Measurements from ENCODE around the gene PLEKHB2.
A peak's percentile ranks its signal among the peaks of the same experiment; 100 is the strongest.
"Not testable (repeated sequence)": the region's sequence is repeated elsewhere in the genome, so short reads cannot be mapped to it uniquely, and the experiment has no call there.

The PLEKHB2 gene

GRCh38 chr2:131093696-131094462, 11.3 kb upstream of the PLEKHB2 start:
- no peak for DNase-seq (ENCODE audit: low read depth)

GRCh38 chr2:131094463-131095281, 10.5 kb upstream of the PLEKHB2 start:
- no peak for DNase-seq (ENCODE audit: low read depth)

DNA sequence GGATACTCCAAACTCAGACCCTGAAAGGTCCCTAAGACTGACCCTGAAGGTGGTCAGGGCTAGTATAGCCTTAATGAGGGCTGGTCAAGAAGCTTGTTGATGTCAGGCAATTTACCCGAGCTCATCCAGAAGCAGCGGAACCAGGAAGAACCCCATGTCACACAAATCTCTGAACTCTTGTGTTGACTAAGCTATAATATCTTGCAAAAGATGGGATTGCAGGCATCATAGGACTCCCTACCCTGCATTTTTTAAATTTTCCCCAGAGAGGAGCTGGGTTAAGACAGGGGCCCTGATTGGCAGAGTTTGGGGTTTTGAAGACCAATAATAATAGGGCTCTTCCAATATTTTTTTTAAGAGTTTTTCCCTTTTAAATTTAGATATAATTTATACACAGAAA, 2.0 kb upstream of the PLEKHB2 start:
- DNase-seq (ENCODE audit: low read depth): no peak

DNA sequence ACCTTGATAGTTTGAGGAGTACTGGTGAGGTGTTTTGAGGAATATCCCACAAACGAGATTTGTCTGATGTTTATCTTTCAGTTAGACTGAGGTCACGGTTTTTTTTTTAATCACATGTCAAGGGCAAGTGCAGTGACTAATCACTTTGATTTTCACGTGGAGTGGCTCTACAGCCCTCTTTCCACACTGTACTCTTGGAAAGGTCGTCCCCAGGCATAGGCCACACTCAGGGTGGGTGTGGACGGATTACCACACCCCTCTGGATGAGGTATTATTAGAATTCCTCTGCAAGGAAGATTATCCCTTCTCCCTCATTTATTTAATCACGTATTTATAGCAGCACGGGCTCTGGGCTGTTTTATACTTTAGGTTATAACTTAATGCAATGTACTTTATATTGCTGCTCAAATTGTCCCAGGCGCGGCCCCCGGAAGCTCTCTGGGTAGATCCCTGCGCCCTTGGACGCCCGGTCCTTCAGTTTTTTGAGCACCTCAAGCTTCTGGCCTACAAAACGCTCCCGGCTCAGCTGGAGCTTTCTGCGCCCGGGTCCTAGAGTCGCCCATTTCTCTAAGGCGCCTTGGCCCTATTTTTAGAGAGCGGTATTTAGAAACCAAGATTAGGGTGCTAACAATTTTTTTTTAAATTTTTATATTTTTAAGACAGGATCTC, 515 bp upstream of the PLEKHB2 start:
- DNase-seq (ENCODE audit: low read depth): peak; percentile 44

GRCh38 chr2:131105950-131106801, 1.0 kb downstream of the PLEKHB2 start:
- DNase-seq (ENCODE audit: low read depth): no peak

DNA sequence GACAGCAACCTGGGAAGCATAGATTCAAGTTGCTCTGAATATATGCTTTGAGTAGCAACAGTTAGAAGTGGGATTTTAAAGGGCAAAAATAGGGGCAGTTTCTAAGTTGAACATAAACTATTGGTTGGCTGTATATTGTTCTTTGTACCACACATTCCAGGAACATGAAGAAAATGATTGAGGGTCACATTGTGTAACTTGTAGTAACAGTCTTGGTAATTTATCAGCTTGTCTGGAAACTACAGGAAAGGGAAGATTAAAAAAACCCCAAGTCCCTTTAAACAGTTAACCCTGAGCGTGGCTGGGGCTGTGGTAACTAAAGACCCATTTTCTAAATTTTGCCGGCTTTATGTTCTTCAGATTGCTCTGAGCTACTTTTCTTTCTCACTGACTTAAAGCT, 7.4 kb downstream of the PLEKHB2 start:
- DNase-seq (ENCODE audit: low read depth): no peak

DNA sequence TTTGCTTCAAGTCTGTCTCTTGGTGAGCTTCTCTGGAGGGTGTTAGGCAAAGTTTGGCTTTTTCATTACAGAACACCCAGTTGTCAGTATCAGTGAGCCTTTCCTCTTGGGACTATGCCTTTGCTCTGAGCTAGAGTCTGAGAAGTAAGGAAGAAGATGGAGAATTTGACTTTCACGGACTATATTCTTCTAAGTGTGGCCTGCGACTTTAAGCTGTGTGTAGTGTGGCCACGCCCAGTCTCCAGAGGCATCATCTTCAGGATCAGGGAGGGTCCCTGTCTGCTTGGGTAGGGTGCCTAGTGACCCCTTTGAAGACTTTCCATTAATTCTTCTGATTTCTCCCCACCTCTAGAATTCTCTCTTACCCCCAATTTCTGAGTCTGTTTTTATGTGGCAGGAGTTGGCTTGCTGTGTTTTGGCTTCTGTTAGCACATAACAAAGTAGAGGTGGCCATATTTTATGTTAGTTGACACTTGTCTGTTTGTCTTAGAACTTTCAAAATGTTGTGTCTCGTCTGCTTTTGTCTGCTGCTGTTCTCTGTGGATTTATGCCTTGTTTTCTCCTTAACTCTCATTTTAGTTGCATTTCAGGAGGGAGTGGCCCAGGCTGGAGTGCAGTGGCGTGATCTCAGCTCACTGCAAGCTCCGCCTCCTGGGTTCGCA, 8.6 kb downstream of the PLEKHB2 start:
- DNase-seq (ENCODE audit: low read depth): no peak

DNA sequence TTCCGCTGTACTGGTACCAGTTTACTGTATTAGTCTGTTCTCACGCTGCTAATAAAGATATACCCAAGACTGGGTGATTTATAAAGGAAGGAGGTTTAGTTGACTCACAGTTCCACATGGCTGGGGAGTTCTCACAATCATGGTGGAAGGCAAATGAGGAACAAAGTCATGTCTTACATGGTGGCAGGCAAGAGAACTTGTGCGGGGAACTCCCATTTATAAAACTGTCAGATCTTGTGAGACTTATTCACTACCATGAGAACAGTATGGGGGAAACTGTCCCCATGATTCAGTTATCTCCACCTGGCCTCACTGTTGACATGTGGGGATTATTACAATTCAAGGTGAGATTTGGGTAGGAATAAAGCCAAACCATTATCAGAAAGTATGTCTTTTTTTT, 9.8 kb downstream of the PLEKHB2 start:
- not testable (repeated sequence) for DNase-seq (ENCODE audit: low read depth)

DNA sequence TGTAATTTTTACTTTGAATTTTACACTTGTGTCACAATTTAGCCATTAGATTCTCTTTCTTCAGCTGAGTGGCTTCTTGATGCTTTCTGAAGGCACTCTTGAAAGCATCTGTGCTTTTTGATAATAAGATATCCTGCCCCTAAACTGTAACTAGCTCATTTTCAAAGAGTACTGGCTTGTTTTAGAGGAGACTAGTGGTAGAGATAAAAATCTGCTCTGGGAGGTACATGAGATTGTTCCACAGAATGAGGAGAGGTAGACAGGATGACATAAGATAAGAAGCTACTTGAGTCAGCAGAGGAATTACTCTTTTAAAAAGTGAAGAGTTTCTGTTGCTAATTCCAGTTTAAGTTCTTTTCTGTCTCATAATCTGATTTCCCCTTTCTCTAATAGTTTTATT, 10.6 kb downstream of the PLEKHB2 start:
- no peak for DNase-seq (ENCODE audit: low read depth)

DNA sequence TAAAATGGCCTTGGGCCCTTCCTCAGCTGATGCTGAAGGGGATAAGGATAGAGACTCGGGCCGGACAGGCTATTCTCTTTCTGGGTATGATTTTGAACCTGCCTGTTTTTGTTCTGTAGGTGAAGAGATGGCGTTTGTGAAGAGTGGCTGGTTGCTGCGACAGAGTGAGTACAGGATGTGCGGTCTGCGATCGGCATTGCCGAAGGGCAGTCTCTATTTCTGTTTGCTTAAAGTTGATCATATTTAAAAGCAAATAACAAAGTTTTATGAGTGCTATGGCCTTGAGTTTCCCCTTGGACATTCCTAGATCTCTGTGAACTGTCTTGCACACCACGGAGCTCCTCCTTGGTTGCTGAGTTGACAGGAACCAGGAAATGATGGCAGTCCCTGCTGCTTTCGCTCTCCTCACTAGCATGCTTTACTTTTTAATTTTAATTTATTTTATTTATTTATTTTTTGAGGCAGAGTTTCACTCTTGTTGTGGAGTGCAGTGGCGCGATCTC, 15.7 kb downstream of the PLEKHB2 start:
- DNase-seq (ENCODE audit: low read depth): no peak

GRCh38 chr2:131121464-131121863, 16.3 kb downstream of the PLEKHB2 start:
- no peak for DNase-seq (ENCODE audit: low read depth)

GRCh38 chr2:131122496-131122895, 17.4 kb downstream of the PLEKHB2 start:
- no peak for DNase-seq (ENCODE audit: low read depth)

GRCh38 chr2:131123192-131123591, 18.1 kb downstream of the PLEKHB2 start:
- DNase-seq (ENCODE audit: low read depth): no peak

- DNase-seq (ENCODE audit: low read depth): no peak
These were observed 20.1 kb downstream of the PLEKHB2 start for GRCh38 chr2:131125195-131125757.

- DNase-seq (ENCODE audit: low read depth): no peak
These were observed 21.3 kb downstream of the PLEKHB2 start for GRCh38 chr2:131126436-131126835.

- DNase-seq (ENCODE audit: low read depth): no peak
These were observed 21.9 kb downstream of the PLEKHB2 start for GRCh38 chr2:131127076-131127475.

DNA sequence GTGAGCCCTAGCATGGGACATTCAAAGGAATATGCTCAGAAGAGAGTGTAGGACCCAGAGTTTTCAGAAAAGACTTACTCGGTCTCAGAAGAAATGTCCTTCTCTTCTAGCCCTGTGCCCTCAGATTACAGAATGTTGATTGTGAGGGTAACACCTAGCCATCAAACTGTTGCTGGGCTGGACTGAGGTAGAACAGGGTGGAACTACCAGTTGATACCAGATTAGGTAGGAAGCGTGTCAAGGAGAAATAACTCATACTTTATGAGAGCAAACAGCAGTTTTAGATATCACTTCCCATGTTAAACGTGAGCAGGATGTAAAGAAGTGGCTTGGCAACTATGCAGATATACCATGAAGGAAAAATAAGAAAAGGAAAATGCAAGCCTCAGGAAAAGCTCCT, 22.8 kb downstream of the PLEKHB2 start:
- DNase-seq (ENCODE audit: low read depth): no peak

GRCh38 chr2:131130298-131130596, 25.1 kb downstream of the PLEKHB2 start:
- no peak for DNase-seq (ENCODE audit: low read depth)

DNA sequence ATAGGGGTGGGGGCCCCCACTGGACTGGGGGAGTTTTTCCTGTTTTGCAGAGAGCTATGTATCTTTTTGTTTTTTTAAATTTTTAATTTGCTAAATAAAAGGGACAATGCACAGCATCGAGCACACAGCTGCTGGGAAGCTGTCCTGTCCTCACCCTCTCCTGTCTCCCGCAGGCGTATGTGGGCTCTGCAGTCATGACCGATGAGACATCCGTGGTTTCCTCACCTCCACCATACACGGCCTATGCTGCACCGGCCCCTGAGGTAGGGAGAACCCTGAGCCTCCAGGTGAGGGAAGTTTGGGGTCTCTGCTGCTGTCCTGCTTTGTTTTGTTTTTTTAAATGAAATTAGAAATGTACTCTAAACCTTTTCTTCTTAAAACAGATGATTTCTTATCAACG, 27.6 kb downstream of the PLEKHB2 start:
- no peak for DNase-seq (ENCODE audit: low read depth)

- no peak for DNase-seq (ENCODE audit: low read depth)
These were observed 35.4 kb downstream of the PLEKHB2 start for GRCh38 chr2:131140581-131140980.

- DNase-seq (ENCODE audit: low read depth): no peak
These were observed 37.7 kb downstream of the PLEKHB2 start for GRCh38 chr2:131142849-131143248.
